MCF 10A (cell line): Measurements from ENCODE around the gene KCNH1. TPM values are rescaled to one million over a fixed set of nuclear protein-coding genes. Genes with fewer than 3 reads are reported as not detected.

Source experiments
- BruUV-seq: library from RNA; stranded (reverse); fragments of 400-500 nt; replicated peaks from 2 replicates; lab custom pipeline; 2021; lab: Mats Ljungman, UMichigan
- CTCF ChIA-PET: fragments of 300-600 bp; sonication (Branson Sonifier 250); formaldehyde crosslinking; extraction: SDS; loops from one replicate; lab custom pipeline; 2021; ENCODE audit warnings: antibody characterized with exemption, inconsistent platforms; lab: Yijun Ruan, JAX
- POLR2A ChIA-PET: fragments of 300-600, 350-650 bp; sonication (Branson Sonifier 250); formaldehyde crosslinking; extraction: SDS; loops from one replicate; lab custom pipeline; 2020; ENCODE audit warnings: antibody characterized with exemption, inconsistent platforms; lab: Yijun Ruan, JAX
- DNase-seq: peaks from one replicate; pipeline ENCODE4 v3.0.0-alpha.2; 2018; ENCODE audit not compliant: unreplicated experiment
- H3K27ac Mint-ChIP-seq: one replicate; pipeline ENCODE4 v1.8.0; 2022; ENCODE audit warnings: mild to moderate bottlenecking, low read depth, mixed read lengths; ENCODE audit not compliant: unreplicated experiment
- H3K27me3 Mint-ChIP-seq: one replicate; pipeline ENCODE4 v1.8.0; 2022; ENCODE audit warnings: mixed read lengths; ENCODE audit not compliant: insufficient read depth, unreplicated experiment
- H3K36me3 Mint-ChIP-seq: one replicate; pipeline ENCODE4 v1.8.0; 2022; ENCODE audit warnings: mild to moderate bottlenecking, moderate library complexity, mixed read lengths; ENCODE audit not compliant: insufficient read depth, unreplicated experiment
- H3K4me1 Mint-ChIP-seq: one replicate; pipeline ENCODE4 v1.8.0; 2022; ENCODE audit warnings: mixed read lengths; ENCODE audit not compliant: insufficient read depth, unreplicated experiment
- H3K4me3 Mint-ChIP-seq: one replicate; pipeline ENCODE4 v1.8.0; 2022; ENCODE audit warnings: mild to moderate bottlenecking, moderate library complexity, mixed read lengths; ENCODE audit not compliant: unreplicated experiment
- H3K9me3 Mint-ChIP-seq: one replicate; pipeline ENCODE4 v1.8.0; 2022; ENCODE audit warnings: mixed read lengths; ENCODE audit not compliant: unreplicated experiment
- intact Hi-C: fragments of 100-400 bp; cut with micrococcal nuclease; formaldehyde crosslinking; loops from 2 replicates; pipeline ENCODE4 v1.14.1; 2022
- total RNA-seq: library from RNA; stranded (reverse); gene quantifications from 2 replicates; pipeline ENCODE4 v1.2.3, GENCODE V29; 2022
- TF ChIP-seq, protein P1 (sequence below): fragments of 200-600 bp; IDR thresholded peaks from one replicate; pipeline ENCODE4 v1.8.0; 2022; ENCODE audit warnings: antibody characterized with exemption, mild to moderate bottlenecking; ENCODE audit not compliant: unreplicated experiment

KCNH1 gene
- total RNA-seq, 1 experiment from 2014 or later = 0.19 TPM

DNA sequence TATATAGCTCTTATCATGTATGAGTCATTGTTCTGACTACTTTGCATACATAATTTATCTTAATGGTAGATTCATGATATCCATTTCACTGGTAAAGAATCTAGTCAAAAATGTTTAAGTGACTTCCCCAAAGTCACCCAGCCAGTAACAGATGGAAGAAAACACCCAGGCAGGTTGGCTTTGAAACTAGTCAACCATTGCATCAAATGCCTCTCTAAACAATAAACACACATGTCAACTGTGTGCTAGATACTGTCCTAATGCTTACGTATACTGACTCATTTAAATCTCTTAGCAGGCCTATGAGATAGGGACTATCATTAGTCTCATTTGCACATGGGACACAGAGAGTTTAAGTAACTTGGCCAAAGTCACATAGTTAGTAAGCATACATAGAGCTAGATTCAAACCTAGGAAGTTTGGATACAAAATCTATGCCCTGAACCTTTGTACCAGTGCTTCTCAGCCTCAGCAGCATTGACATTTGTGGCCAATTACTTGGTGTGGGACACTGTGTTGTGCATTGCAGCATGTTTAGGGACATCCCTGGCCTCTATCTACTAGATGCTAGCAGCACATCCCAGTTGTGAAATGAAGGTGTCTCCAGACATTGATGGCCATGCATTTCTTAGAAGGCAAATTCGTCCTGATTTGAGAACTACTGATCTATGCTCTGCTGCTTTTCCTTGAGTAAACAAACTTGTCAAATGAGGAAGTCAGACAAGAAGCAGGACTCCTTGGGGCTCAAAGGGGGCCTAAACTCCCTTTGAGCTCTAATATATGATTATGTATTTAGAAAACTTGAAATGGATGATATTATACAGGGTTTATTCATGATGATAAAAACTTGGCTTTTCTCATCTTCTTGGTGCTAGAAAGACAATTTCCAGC is 316.3 kb downstream of the KCNH1 start:
- Mint-ChIP-seq H3K27me3 (no peaks in the 10 kb centered on the region), H3K9me3 (no peaks in the 10 kb centered on the region), H3K4me3 (no peak overlapping the region), H3K27ac (no peak overlapping the region), H3K4me1 (no peaks in the 10 kb centered on the region), H3K36me3 (no peaks in the 10 kb centered on the region)
- TF ChIP-seq, protein P1, sequence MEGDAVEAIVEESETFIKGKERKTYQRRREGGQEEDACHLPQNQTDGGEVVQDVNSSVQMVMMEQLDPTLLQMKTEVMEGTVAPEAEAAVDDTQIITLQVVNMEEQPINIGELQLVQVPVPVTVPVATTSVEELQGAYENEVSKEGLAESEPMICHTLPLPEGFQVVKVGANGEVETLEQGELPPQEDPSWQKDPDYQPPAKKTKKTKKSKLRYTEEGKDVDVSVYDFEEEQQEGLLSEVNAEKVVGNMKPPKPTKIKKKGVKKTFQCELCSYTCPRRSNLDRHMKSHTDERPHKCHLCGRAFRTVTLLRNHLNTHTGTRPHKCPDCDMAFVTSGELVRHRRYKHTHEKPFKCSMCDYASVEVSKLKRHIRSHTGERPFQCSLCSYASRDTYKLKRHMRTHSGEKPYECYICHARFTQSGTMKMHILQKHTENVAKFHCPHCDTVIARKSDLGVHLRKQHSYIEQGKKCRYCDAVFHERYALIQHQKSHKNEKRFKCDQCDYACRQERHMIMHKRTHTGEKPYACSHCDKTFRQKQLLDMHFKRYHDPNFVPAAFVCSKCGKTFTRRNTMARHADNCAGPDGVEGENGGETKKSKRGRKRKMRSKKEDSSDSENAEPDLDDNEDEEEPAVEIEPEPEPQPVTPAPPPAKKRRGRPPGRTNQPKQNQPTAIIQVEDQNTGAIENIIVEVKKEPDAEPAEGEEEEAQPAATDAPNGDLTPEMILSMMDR = no peak
- CTCF ChIA-PET = interaction anchor here (0.6 to 0.9 kb wide), 2 partner anchors 17 to 42 kb away, joined by 3 read pairs; no protein-coding TSS in a partner anchor
- no peak for DNase-seq
- POLR2A ChIA-PET = interaction anchor here (1.2 kb wide), 1 partner anchor 62 kb away, joined by 3 read pairs; no protein-coding TSS in a partner anchor
- intact Hi-C loops = no loop called here
- no TSS peak for BruUV-seq

DNA sequence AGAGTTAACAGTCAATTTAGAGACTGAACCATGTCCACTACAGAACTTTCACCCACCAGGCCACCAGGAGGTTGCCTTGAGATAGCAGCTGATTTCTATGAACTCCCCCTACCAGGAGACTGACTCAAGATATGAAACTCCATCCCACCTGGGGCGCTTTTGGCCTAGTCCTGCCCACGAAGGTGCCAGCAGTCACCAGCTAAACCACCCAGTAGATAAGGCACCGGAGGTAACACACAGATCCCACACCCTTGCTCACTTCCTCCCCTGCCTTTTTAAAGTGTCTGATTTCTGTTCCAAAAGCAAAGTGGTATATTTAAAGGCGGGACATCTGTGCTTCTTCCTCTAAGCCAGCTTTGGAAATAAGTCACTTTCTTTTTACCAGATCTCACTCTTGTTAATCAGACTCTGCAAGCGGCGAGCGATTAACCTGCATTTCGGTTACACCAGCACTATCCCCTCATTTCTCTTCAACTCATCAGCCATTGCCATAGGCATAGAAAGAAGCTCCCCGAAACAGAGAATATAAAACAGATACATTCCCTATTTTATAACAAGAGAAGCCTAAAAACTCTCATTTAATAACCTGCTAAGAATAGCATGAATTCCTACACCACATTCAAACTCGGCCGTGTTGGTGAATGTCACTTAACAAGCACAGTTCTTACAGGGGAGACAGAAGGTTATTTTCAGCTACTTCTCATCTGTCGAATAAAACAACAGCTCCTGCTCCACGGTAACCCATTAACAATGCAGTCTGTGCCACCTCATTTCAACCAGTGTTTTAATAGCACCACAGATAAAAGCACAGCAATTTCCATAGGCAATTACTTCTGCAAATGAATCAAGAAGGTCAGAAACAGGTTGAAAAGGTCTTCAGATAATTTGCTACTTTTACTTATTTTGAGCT is 318.1 kb downstream of the KCNH1 start:
- no peak overlapping the region for H3K4me3 Mint-ChIP-seq
- H3K4me1 Mint-ChIP-seq = no peaks in the 10 kb centered on the region
- ChIA-PET POLR2A (no interaction called here), CTCF (interaction anchor here (0.5 to 0.8 kb wide), 2 partner anchors 33 to 234 kb away, joined by 3 read pairs; no protein-coding TSS in a partner anchor)
- DNase-seq = no peak
- no peaks in the 10 kb centered on the region for H3K27me3 Mint-ChIP-seq
- no peaks in the 10 kb centered on the region for H3K36me3 Mint-ChIP-seq
- TF ChIP-seq, protein P1 = no peak
- H3K9me3 Mint-ChIP-seq = no peaks in the 10 kb centered on the region
- no TSS peak for BruUV-seq
- no peak overlapping the region for H3K27ac Mint-ChIP-seq
- intact Hi-C loops = no loop called here

DNA sequence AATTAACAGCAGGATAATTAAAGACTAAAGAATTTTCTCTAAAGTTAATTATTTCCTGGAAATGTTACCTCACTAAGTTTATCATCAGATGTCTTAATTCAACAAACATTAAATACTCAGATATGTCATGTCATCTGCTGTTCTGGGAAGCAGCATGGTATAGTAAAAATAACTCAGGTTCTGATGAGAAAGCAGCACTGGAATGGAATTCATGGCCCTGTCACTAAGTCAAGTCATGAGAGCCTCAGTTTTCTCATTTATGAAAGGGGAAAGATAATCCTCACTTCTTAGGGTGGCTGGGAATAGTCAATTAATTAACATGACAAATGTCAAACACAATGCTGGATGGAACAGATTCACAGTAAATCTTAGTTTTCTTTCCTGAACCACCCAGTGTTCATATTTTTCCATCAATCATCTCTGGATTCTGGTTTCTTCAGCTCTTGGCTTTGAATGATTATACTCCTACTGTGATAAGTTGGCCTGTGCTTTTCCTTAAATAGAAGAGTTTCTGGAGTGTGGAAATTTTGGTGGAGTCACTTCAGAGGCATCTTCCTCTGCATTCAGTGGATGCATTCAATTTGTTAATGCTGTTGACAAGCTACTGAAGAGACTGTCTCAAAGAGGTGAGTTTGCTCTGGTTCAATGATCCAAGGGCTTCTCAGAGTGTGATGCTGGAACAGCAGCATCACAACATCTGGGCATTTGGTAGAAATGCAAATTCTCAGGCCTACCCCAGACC is 319.4 kb downstream of the KCNH1 start:
- no peaks in the 10 kb centered on the region for H3K27me3 Mint-ChIP-seq
- no TSS peak for BruUV-seq
- no peak overlapping the region for H3K27ac Mint-ChIP-seq
- H3K4me1 Mint-ChIP-seq = no peaks in the 10 kb centered on the region
- no peak overlapping the region for H3K4me3 Mint-ChIP-seq
- no peak for DNase-seq
- POLR2A ChIA-PET = no interaction called here
- intact Hi-C loops = no loop called here
- no peaks in the 10 kb centered on the region for H3K9me3 Mint-ChIP-seq
- TF ChIP-seq, protein P1 = no peak
- no peaks in the 10 kb centered on the region for H3K36me3 Mint-ChIP-seq
- CTCF ChIA-PET = no interaction called here
